Measurements from ENCODE around the gene FFAR3.

- TF ChIP-seq POLR2AphosphoS5 (IDR thresholded peaks at IDR 0.05; ENCODE audit: borderline replicate concordance, low read depth, low read length) (no peak), EZH2 (IDR thresholded peaks at IDR 0.05) (no peak), FOXP2 (optimal IDR thresholded peaks at IDR 0.05; ENCODE audit: control extremely low read depth, extremely low read length, insufficient read depth) (no peak)
Observed at GRCh38 chr19:35379992-35380391, 21.7 kb downstream of the FFAR3 start.

All from SK-N-MC (cell line).